ENCODE measurements around the gene ZNF324B.

GRCh38 chr19:58468216-58468839, 16.9 kb downstream of the ZNF324B start:
- TF ChIP-seq CTCF (IDR thresholded peaks at IDR 0.05) (no peak), ZFX (IDR thresholded peaks at IDR 0.05; ENCODE audit: borderline replicate concordance) (no peak)

All from 22Rv1 (cell line).